Lung (tissue), 12 donors: ENCODE data around the gene MYO16. TPM values are rescaled to one million over a fixed set of nuclear protein-coding genes. Genes with fewer than 3 reads are reported as not detected.

Experiments
- ATAC-seq: fragments of 200-7000 bp; cut with Tn5 transposase; one replicate; pipeline ENCODE4 v1.9.1; 2020; ENCODE audit warnings: moderate number of reproducible peaks; ENCODE audit not compliant: insufficient read depth, low FRiP score
- DNase-seq, 3 donors: peaks; one replicate each; pipeline ENCODE4 v3.0.0-alpha.2; 2013 to 2017
- H3K27ac ChIP-seq, 2 donors: one replicate each; pipeline ENCODE4 v1.5.1; 2013; ENCODE audit warnings: mild to moderate bottlenecking in 2 of 2, moderate library complexity in 2 of 2, control low read depth in 1 of 2, inconsistent platforms in 1 of 2, low read depth in 1 of 2, low read length in 1 of 2
- H3K27me3 ChIP-seq, 3 donors: one replicate each; pipeline ENCODE4 v1.5.1; 2013; ENCODE audit warnings: low read length in 2 of 3; ENCODE audit not compliant: control insufficient read depth in 3 of 3, insufficient read depth in 3 of 3
- H3K36me3 ChIP-seq, 4 donors: one replicate each; pipeline ENCODE4 v1.5.1; 2013; ENCODE audit warnings: low read length in 4 of 4, mild to moderate bottlenecking in 1 of 4, moderate library complexity in 1 of 4; ENCODE audit not compliant: control insufficient read depth in 4 of 4, insufficient read depth in 4 of 4
- H3K4me1 ChIP-seq, 5 donors: one replicate each; pipeline ENCODE4 v1.5.1; 2013; ENCODE audit warnings: low read length in 5 of 5, mild to moderate bottlenecking in 2 of 5, moderate library complexity in 1 of 5; ENCODE audit not compliant: control insufficient read depth in 5 of 5, insufficient read depth in 5 of 5
- H3K4me3 ChIP-seq: one replicate; pipeline ENCODE4 v1.5.1; 2013; ENCODE audit warnings: mild to moderate bottlenecking, control low read depth, moderate library complexity
- H3K9ac ChIP-seq, 2 donors: one replicate each; pipeline ENCODE4 v1.5.1; 2013; ENCODE audit warnings: low read length in 2 of 2, control low read depth in 1 of 2; ENCODE audit not compliant: insufficient read depth in 1 of 2
- H3K9me3 ChIP-seq, 4 donors: one replicate each; pipeline ENCODE4 v1.5.1; 2013; ENCODE audit warnings: low read length in 3 of 4, mild to moderate bottlenecking in 1 of 4, moderate library complexity in 1 of 4; ENCODE audit not compliant: control insufficient read depth in 4 of 4, insufficient read depth in 3 of 4
- WGBS, 2 donors: extraction: QIAGEN DNeasy Blood & Tissue Kit; methylation state at CpG; one replicate each; pipeline ENCODE4 v1.1.7; 2013; 5-methylcytosine and 5-hydroxymethylcytosine counted together
- polyA plus RNA-seq, 2 donors: library from polyadenylated mRNA; stranded (reverse); fragments of 200-250 nt; gene quantifications; one replicate each; pipeline ENCODE4 v1.2.1, GENCODE V29; 2013
- total RNA-seq, 2 donors: library from RNA; depleted of rRNA in 1 of 2; stranded (reverse); fragments of >200 nt in 1 of 2; gene quantifications; one replicate each; pipeline ENCODE4 v1.2.1, GENCODE V29; 2014 to 2021
- TF ChIP-seq, protein P1 (sequence below): IDR thresholded peaks from 2 replicates; pipeline ENCODE4 v1.5.1; 2012; ENCODE audit warnings: mild to moderate bottlenecking; ENCODE audit errors: control extremely low read depth, extremely low read depth
- donor health status: control.
- donor health status: control.
- donor health status: Bipolar disorder and iron deficiency.
- donor health status: healthy.
- donor health status: DM: yes; HTN: yes; CAD: no.

MYO16 gene
- total and polyA plus RNA-seq, 4 donors: 0.12 to 13.8 (median 0.88) TPM

DNA sequence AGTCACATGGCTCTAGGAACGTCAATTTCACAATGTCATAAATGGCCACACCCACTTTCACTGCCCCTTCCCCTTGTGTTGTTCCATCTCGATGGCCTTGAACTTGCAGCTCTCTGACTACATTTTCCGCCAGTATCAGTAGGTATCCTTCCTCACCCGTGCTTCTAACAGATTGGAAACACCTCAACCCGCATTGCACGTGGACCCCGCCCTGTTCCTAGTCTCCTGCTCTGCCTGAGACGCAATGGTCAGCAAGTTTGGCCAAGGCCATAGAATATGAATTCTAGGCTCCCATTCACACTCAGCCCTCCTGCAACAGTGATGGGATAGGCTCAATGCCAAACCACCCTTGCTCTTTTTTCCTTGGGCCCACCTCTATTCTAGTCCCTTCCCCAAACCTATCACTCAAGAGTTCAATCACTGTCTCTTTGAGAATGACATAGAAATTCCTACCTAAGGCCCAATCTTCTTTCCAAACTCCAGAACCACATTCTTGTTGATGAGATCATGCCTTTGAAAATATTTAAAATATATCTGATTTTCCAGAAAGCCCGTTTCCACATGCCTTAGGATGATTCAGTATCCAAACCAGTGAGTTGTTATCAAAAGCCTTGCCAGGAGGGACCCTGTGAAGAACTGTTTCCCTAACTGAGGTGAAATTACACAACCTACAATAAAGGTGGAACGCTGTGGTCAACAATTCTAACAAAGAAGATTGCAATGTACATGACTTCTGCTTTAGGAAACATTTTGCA, 334.6 kb downstream of the MYO16 start:
- no peaks in the 10 kb centered on the region for H3K4me1 ChIP-seq
- no peaks in the 10 kb centered on the region for H3K27me3 ChIP-seq
- no peak overlapping the region for H3K4me3 ChIP-seq
- WGBS, 2 donors: 74 to 77% methylated on average over 10 of the region's 10 CpGs
- ATAC-seq: no peak
- no peaks in the 10 kb centered on the region for H3K9me3 ChIP-seq
- DNase-seq: no peak
- H3K27ac ChIP-seq: no peak overlapping the region
- TF ChIP-seq, protein P1, sequence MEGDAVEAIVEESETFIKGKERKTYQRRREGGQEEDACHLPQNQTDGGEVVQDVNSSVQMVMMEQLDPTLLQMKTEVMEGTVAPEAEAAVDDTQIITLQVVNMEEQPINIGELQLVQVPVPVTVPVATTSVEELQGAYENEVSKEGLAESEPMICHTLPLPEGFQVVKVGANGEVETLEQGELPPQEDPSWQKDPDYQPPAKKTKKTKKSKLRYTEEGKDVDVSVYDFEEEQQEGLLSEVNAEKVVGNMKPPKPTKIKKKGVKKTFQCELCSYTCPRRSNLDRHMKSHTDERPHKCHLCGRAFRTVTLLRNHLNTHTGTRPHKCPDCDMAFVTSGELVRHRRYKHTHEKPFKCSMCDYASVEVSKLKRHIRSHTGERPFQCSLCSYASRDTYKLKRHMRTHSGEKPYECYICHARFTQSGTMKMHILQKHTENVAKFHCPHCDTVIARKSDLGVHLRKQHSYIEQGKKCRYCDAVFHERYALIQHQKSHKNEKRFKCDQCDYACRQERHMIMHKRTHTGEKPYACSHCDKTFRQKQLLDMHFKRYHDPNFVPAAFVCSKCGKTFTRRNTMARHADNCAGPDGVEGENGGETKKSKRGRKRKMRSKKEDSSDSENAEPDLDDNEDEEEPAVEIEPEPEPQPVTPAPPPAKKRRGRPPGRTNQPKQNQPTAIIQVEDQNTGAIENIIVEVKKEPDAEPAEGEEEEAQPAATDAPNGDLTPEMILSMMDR: no peak
- no peak overlapping the region for H3K9ac ChIP-seq
- no peaks in the 10 kb centered on the region for H3K36me3 ChIP-seq

DNA sequence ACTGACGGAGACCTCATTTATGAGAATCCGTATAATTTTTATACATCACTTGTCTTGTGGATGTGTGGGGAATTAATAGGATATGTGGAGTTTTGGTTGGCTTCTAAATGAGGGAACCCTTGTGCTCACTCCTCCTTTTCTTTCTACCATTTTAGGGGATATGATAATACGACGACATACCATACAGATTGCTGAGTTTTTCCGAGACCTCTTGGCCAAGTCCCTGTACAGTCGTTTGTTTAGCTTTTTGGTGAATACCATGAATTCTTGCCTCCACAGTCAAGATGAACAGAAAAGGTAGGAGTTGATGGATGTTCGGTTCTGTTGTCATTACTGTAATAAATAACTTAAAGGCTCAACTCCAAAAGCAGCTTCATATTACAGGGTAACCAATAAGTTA, 335.2 kb downstream of the MYO16 start:
- Histone ChIP-seq H3K27me3 (no peaks in the 10 kb centered on the region), H3K9ac (no peak overlapping the region), H3K27ac (no peak overlapping the region), H3K36me3 (no peaks in the 10 kb centered on the region), H3K4me1 (no peaks in the 10 kb centered on the region), H3K4me3 (no peak overlapping the region), H3K9me3 (no peaks in the 10 kb centered on the region)
- ATAC-seq (no peak), DNase-seq (no peak)
- 63 to 86% methylated on average over 7 of the region's 7 CpGs for WGBS, 2 donors
- TF ChIP-seq, protein P1: no peak

DNA sequence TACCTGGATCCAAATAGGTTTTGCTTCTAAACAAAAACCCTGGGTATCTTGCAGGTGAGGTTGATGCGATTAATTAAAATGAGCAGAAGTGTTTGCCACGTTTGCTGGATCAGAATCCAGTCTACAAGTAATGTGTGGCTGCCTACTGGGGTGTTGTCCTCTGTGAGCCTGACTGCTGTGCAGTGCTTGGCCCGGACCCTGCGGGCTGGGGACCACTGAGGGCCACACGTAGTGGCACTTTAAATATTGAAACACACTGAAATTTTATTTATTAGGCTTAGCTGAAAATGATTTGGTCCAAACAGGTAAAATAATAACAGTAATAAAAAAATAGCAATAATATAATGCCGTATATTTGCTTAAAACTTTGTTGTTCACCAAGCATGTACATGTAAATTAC, 338.0 kb downstream of the MYO16 start:
- Histone ChIP-seq H3K9ac (no peak overlapping the region), H3K27ac (no peak overlapping the region), H3K36me3 (no peaks in the 10 kb centered on the region), H3K4me1 (no peaks in the 10 kb centered on the region), H3K9me3 (no peaks in the 10 kb centered on the region), H3K4me3 (no peak overlapping the region), H3K27me3 (no peaks in the 10 kb centered on the region)
- TF ChIP-seq, protein P1: no peak
- DNase-seq (no peak), ATAC-seq (no peak)
- 91 to 92% methylated on average over 6 of the region's 6 CpGs for WGBS, 2 donors

DNA sequence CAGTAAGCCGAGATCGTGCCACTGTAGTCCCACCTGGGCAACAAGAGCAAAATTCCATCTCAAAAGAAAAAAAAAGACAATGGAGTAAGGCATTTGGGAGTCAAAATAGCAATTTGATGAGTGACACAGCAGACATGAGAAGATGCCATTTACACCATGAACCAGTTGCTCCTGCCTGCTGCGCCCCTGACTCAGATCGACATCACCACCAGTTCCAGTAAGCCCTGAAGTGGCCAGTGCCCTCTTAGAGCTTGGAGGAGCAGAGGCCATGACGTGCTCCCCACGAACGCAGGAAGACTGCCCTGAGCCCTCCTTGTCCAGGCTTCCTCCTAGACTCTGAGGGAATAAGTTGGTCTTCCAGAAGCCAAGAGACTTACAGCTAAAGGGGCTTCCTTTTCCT, 339.2 kb downstream of the MYO16 start:
- 92 to 94% methylated on average over 7 of the region's 7 CpGs for WGBS, 2 donors
- H3K4me1 ChIP-seq: no peaks in the 10 kb centered on the region
- TF ChIP-seq, protein P1: no peak
- H3K36me3 ChIP-seq: no peaks in the 10 kb centered on the region
- H3K4me3 ChIP-seq: no peak overlapping the region
- no peaks in the 10 kb centered on the region for H3K27me3 ChIP-seq
- DNase-seq: no peak
- no peak overlapping the region for H3K27ac ChIP-seq
- no peak overlapping the region for H3K9ac ChIP-seq
- no peak for ATAC-seq
- no peaks in the 10 kb centered on the region for H3K9me3 ChIP-seq
